ENCODE data around the gene PDXK. TPM values are rescaled to one million over a fixed set of nuclear protein-coding genes. Genes with fewer than 3 reads are reported as not detected.
"Not testable (repeated sequence)": the region's sequence is repeated elsewhere in the genome, so short reads cannot be mapped to it uniquely, and the experiment has no call there.

Gene PDXK
- polyA plus RNA-seq (ENCODE audit: insufficient read length in 3 of 3) = 10 to 100 TPM; 65.7 to 77.4 (median 72.1) TPM

- no peak for DNase-seq (ENCODE audit: low read depth in 3 of 3, low spot score in 2 of 3)
Measured at GRCh38 chr21:43718872-43719747, at the start of gene PDXK. Gene PDXK (plus strand): TSS chr21:43719129. CDS start chr21:43719295, 166 bp downstream.

- DNase-seq (ENCODE audit: low read depth in 3 of 3, low spot score in 2 of 3) = no peak
Measured at GRCh38 chr21:43669828-43670605, 48.9 kb upstream of the PDXK start.

- no peak for DNase-seq (ENCODE audit: low read depth in 3 of 3, low spot score in 2 of 3)
Measured at GRCh38 chr21:43675871-43676270, 43.1 kb upstream of the PDXK start.

- DNase-seq (ENCODE audit: low read depth in 3 of 3, low spot score in 2 of 3) = no peak
Measured at GRCh38 chr21:43676391-43676790, 42.5 kb upstream of the PDXK start.

GRCh38 chr21:43679951-43680350 lies 39.0 kb upstream of the PDXK start:
- DNase-seq (ENCODE audit: low read depth in 3 of 3, low spot score in 2 of 3) = no peak

- DNase-seq (ENCODE audit: low read depth in 3 of 3, low spot score in 2 of 3) = not testable (repeated sequence)
Measured at GRCh38 chr21:43680421-43680820, 38.5 kb upstream of the PDXK start.

DNA sequence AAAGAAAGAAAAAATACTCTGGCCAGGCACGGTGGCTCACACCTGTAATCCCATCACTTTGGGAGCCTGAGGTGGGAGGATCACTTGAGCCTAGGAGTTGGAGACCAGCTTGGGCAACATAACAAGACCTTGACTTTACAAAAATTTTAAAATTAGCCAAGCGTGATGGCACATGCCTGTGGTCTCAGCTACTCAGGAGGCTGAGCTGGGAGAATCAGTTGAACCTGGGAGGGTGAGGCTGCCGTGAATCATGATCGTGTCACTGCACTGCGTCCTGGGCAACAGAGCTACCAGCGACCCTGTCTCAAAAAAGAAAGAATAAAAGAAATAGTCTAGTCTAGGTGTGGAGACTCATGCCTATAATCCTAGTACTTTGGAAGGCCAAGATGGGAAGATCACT lies 37.3 kb upstream of the PDXK start:
- DNase-seq (ENCODE audit: low read depth in 3 of 3, low spot score in 2 of 3) = no peak

- no peak for DNase-seq (ENCODE audit: low read depth in 3 of 3, low spot score in 2 of 3)
Measured at GRCh38 chr21:43684424-43684823, 34.5 kb upstream of the PDXK start.

DNA sequence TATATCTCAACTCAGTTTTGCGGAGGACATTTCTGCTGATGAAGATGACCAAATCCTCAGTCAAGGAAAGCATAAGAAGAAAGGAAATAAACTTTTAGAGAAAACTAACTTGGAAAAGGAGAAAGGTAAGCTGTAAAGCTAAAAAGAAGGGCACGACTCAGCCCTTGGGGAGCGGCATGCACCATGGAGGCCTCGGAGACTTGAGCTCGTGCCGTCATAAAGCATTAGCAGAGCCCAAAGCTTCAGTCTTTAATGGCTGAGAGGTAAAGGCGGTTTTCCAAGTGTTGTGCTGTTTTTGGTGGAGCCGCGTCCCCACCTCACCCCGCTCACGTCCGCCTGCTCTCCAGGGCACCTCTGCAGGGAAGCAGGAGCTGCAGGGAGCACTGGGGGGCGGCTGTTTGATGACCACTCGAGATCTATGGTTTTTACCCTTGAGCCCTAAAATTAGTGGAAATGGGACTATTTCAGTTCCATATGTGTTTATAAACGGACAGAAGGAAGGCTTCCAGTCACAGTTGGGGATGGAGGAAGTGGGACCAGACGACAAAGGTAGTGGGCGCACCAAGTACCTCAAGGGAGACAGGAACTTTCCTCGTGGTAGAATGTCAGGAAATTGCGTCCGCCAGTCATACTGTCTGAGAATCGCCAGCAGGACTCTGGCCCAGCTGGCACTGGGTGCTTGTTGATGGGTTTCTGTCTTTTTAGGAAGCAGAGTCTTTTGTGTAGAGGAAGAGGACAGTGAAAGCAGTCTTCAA lies 31.9 kb upstream of the PDXK start:
- no peak for DNase-seq (ENCODE audit: low read depth in 3 of 3, low spot score in 2 of 3)

DNA sequence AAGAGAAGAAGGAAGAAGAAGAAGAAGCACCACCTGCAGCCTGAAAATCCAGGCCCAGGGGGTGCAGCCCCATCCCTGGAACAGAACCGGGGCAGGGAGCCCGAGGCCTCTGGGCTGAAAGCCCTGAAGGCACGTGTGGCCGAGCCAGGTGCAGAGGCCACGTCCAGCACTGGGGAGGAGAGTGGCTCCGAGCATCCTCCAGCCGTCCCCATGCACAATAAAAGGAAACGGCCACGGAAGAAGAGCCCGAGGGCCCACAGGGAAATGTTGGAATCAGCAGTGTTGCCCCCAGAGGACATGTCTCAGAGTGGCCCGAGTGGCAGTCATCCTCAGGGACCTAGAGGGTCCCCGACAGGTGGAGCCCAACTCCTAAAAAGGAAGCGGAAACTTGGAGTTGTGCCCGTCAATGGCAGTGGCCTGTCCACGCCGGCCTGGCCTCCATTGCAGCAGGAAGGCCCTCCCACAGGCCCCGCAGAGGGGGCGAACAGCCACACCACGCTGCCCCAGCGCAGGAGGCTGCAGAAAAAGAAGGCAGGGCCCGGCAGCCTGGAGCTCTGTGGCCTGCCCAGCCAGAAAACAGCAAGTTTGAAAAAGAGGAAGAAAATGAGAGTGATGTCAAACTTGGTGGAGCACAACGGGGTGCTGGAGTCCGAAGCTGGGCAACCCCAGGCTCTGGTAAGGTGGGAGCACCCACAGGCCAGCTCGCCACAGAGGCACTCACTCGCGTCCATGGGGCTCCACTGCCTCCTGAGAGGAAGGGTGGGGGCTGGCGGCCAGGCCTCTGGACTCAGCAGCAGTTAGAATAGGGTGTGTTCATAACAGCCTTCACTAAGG lies 31.1 kb upstream of the PDXK start:
- DNase-seq (ENCODE audit: low read depth in 3 of 3, low spot score in 2 of 3) = no peak

GRCh38 chr21:43688906-43689305 lies 30.0 kb upstream of the PDXK start:
- no peak for DNase-seq (ENCODE audit: low read depth in 3 of 3, low spot score in 2 of 3)

DNA sequence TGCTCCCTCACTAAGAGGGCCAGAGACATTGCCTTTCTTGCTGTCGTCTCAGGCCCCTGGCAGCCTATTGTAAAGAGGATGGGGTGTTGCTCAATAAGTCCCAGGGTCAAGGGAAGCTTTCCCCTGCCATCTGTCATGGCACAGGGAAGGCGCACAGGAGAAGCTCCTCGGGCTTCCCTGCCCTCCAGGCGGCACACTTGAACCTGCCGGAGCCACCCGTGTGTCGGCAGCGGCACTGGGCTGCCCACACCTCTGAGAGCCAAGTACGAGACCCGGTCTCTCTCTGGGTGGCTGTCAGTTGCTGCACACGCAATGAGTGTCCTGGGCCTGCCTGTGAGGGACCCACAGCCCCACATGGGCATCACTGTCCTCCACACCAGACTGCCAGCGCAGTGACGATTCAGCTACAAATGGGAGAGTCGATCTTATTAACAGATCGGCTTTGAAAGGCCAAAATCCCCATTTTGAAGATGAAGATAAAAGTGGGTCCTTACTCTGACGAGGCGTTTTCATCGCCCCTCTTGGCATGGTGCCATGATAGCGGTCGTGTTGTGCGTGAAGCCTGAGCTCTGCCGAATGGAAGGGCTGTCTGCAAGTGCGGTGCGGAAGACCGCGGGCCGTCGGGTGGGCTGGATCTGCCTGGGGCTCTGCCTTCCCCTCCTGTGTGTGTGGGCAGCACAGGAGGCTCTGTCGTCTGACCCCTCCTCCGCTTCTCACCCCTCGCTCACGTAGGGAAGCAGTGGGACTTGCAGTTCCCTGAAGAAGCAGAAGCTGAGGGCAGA lies 29.2 kb upstream of the PDXK start:
- no peak for DNase-seq (ENCODE audit: low read depth in 3 of 3, low spot score in 2 of 3)

DNA sequence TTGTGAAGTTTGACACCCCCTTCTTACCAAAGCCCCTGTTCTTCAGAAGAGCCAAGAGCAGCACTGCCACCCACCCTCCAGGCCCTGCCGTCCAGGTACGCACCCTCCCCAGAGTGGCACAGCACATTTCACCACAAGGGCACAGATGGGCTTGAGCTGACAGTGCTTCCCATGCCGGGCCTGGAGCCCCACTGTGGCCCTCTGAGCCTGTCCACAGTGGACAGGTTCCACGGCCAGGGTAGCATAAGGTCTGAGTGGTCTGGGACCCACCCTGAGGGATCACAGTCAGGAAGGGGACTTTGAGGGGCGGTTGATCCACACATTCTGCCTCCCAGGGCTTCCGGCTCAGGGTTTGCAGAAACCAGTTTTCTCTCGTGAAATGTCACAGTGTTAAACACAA lies 28.6 kb upstream of the PDXK start:
- DNase-seq (ENCODE audit: low read depth in 3 of 3, low spot score in 2 of 3) = no peak

DNA sequence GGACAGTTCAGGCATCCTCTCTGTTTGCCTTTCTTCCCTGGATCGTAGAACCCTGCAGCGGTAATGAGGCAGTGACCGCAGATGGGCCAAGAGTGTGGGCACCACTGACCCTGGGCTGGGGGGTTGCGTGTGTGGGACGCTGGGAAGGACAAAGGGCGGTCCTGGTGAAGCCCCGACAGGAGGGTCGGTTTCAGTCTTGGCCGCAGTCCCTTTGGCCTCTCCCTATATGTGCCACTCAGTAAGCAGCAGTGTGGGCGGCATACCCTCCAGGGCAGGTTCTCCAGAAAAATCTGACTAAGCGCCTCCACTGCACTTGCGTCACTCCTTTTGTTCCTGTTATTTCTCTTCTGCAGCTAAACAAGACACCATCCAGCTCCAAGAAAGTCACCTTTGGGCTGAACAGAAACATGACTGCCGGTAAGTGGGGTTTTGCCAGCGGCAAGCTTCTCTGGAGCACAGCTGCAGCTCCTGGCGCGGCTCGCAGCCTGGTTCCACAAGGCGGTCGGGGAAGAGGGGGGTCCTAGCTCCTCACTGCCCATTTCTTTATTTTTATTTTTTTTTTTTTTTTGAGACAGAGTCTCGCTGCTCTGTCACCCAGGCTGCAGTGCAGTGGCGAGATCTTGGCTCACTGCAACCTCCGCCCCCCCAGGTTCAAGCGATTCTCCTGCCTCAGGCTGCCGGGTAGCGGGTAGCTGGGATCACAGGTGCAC lies 27.7 kb upstream of the PDXK start:
- no peak for DNase-seq (ENCODE audit: low read depth in 3 of 3, low spot score in 2 of 3)

- no peak for DNase-seq (ENCODE audit: low read depth in 3 of 3, low spot score in 2 of 3)
Measured at GRCh38 chr21:43691801-43692200, 27.1 kb upstream of the PDXK start.

DNA sequence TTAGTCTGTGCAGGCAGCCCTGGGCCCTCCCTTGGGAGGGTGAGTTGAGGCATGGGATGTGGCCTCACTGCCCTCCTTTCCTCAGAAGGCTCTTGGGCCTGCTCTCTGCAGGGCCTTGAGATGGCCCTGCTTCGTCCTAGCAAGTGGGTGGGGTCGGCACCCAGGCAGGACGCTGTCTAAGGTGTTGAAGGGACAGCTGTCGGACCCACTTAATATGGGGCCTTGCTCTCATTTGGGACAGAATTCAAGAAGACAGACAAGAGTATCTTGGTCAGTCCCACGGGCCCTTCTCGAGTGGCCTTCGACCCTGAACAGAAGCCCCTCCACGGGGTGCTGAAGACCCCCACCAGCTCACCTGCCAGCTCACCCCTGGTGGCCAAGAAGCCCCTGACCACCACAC lies 26.0 kb upstream of the PDXK start:
- DNase-seq (ENCODE audit: low read depth in 3 of 3, low spot score in 2 of 3) = no peak

DNA sequence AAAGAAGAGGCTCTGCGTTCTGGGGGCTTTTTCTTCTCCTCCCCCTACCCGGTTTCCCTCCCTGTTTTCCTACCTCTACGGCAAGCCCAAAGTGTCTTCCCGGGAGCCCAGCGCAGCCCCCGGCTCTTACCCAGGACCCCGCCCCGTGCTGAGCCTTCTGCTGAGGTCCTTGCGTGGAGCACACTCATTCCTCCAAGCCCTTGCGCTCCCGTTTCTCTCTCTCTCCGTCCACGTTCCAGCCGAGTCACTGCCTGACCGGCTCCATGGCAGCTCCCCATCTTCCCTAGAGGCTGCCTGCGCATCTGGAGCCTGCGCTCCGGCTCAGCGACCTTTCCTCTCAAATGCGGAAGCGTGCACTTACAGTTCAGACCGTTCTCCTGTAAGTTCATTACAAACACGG lies 24.9 kb upstream of the PDXK start:
- no peak for DNase-seq (ENCODE audit: low read depth in 3 of 3, low spot score in 2 of 3)

DNA sequence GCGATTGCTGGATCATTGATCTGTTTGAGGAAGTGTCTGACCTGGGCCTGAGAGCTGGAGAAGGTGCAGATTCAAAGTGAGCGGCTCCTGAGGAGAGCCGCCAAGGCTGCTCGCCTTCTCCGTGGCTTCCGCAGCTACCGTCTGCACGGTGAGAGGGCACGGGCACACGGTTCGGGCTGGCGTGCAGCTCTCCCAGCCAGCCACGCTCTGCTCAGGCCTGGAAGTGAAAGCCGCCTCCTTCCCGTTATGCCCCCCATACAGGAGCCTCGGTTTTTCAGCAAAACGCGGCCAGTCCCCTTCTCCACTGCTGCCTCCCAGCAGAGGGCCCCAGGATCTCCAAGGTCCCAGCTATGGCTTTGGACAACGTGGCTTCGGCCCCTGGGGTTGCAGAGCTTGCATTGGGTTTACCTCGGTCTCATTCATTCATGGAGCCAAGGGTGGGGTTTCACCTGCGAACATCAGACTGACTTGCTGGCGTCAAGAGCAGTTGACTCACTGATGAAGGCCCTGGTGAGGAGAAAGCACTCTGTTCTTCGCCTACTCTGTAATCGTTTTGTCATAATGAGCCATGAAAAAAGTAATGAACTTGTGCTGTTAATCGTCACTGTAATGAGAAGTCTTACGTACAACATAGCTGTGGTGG lies 24.4 kb upstream of the PDXK start:
- DNase-seq (ENCODE audit: low read depth in 3 of 3, low spot score in 2 of 3) = no peak
